H9 (cell line): Measurements from ENCODE around the gene PCDHA12. TPM values are rescaled to one million over a fixed set of nuclear protein-coding genes. Genes with fewer than 3 reads are reported as not detected.
A peak's percentile ranks its signal among the peaks of the same experiment; 100 is the strongest.

ENCODE experiments used
- DNase-seq: peaks from one replicate; pipeline ENCODE4 v3.0.0-alpha.2; 2017
- H2AFZ ChIP-seq: one replicate; pipeline ENCODE4 v1.6.1; 2013; ENCODE audit warnings: mild to moderate bottlenecking, low read length, control low read depth, moderate library complexity
- H2AK5ac ChIP-seq: 2 replicates; pipeline ENCODE4 v1.6.1; 2013; ENCODE audit warnings: low read length, control low read depth, mixed read lengths; ENCODE audit not compliant: insufficient read length
- H2BK120ac ChIP-seq: one replicate; pipeline ENCODE4 v1.6.1; 2013; ENCODE audit warnings: low read depth, mild to moderate bottlenecking, low read length, control low read depth, inconsistent platforms; ENCODE audit not compliant: poor library complexity, severe bottlenecking
- H2BK12ac ChIP-seq: 2 replicates; pipeline ENCODE4 v1.6.1; 2013; ENCODE audit warnings: low read length, control low read depth, mixed read lengths, low read depth; ENCODE audit not compliant: insufficient read length
- H2BK15ac ChIP-seq: 2 replicates; pipeline ENCODE4 v1.6.1; 2013; ENCODE audit warnings: low read depth, low read length, control low read depth
- H2BK20ac ChIP-seq: one replicate; pipeline ENCODE4 v1.6.1; 2013; ENCODE audit warnings: low read depth, mild to moderate bottlenecking, low read length, control low read depth, inconsistent platforms; ENCODE audit not compliant: poor library complexity, severe bottlenecking
- H2BK5ac ChIP-seq: 2 replicates; pipeline ENCODE4 v1.6.1; 2013; ENCODE audit warnings: low read length, control low read depth, mixed read lengths; ENCODE audit not compliant: insufficient read length
- H3K14ac ChIP-seq: 2 replicates; pipeline ENCODE4 v1.6.1; 2013; ENCODE audit warnings: low read length, control low read depth; ENCODE audit not compliant: insufficient read depth
- H3K18ac ChIP-seq: 2 replicates; pipeline ENCODE4 v1.6.1; 2013; ENCODE audit warnings: low read depth, mild to moderate bottlenecking, mixed read lengths, low read length, control low read depth; ENCODE audit not compliant: insufficient read length
- H3K23ac ChIP-seq: 2 replicates; pipeline ENCODE4 v1.6.1; 2013; ENCODE audit warnings: low read length, control low read depth, mixed read lengths, low read depth; ENCODE audit not compliant: insufficient read length
- H3K23me2 ChIP-seq: 2 replicates; pipeline ENCODE4 v1.6.1; 2013; ENCODE audit warnings: low read depth, mild to moderate bottlenecking, mixed read lengths, low read length, control low read depth; ENCODE audit not compliant: insufficient read length, poor library complexity, severe bottlenecking
- H3K27ac ChIP-seq: 2 replicates; pipeline ENCODE4 v1.5.1; 2013; ENCODE audit warnings: low read length, control low read depth, mixed read lengths, low read depth; ENCODE audit not compliant: insufficient read length
- H3K27me3 ChIP-seq: 2 replicates; pipeline ENCODE4 v1.6.1; 2013; ENCODE audit warnings: low read length, control low read depth, inconsistent platforms; ENCODE audit not compliant: insufficient read depth
- H3K4ac ChIP-seq: 2 replicates; pipeline ENCODE4 v1.6.1; 2013; ENCODE audit warnings: low read depth, mild to moderate bottlenecking, control low read depth, inconsistent platforms, low read length, moderate library complexity
- H3K4me1 ChIP-seq: 2 replicates; pipeline ENCODE4 v1.6.1; 2013; ENCODE audit warnings: low read length, control low read depth, inconsistent platforms; ENCODE audit not compliant: insufficient read depth
- H3K4me2 ChIP-seq: 2 replicates; pipeline ENCODE4 v1.6.1; 2013; ENCODE audit warnings: low read length, control low read depth, mixed read lengths; ENCODE audit not compliant: insufficient read length, insufficient read depth
- H3K56ac ChIP-seq: 2 replicates; pipeline ENCODE4 v1.6.1; 2013; ENCODE audit warnings: low read depth, mild to moderate bottlenecking, mixed read lengths, low read length, control low read depth; ENCODE audit not compliant: insufficient read length
- H3K79me1 ChIP-seq: 2 replicates; pipeline ENCODE4 v1.6.1; 2013; ENCODE audit warnings: low read depth, mild to moderate bottlenecking, moderate library complexity, low read length, control low read depth, inconsistent platforms; ENCODE audit not compliant: insufficient read depth, poor library complexity, severe bottlenecking
- H3K79me2 ChIP-seq: 2 replicates; pipeline ENCODE4 v1.6.1; 2013; ENCODE audit warnings: low read length, control low read depth, inconsistent platforms; ENCODE audit not compliant: insufficient read depth
- H3K9ac ChIP-seq: 2 replicates; pipeline ENCODE4 v1.6.1; 2013; ENCODE audit warnings: low read length, control low read depth, mixed read lengths; ENCODE audit not compliant: insufficient read length; ENCODE audit errors: extremely low read depth
- H3K9me3 ChIP-seq: one replicate; pipeline ENCODE4 v1.6.1; 2013; ENCODE audit warnings: low read depth, low read length, inconsistent platforms; ENCODE audit not compliant: control insufficient read depth
- H3T11ph ChIP-seq: one replicate; pipeline ENCODE4 v1.6.1; 2013; ENCODE audit warnings: mild to moderate bottlenecking, low read length, control low read depth, inconsistent platforms
- H4K20me1 ChIP-seq: one replicate; pipeline ENCODE4 v1.6.1; 2013; ENCODE audit not compliant: control insufficient read depth, insufficient read length, insufficient read depth
- H4K5ac ChIP-seq: 2 replicates; pipeline ENCODE4 v1.6.1; 2013; ENCODE audit warnings: low read depth, mild to moderate bottlenecking, mixed read lengths, low read length, control low read depth; ENCODE audit not compliant: insufficient read length
- H4K8ac ChIP-seq: replicated peaks from 2 replicates; pipeline ENCODE4 v1.6.1; 2013; ENCODE audit warnings: low read length, control low read depth, mixed read lengths, low read depth; ENCODE audit not compliant: insufficient read length
- H4K91ac ChIP-seq: 2 replicates; pipeline ENCODE4 v1.6.1; 2013; ENCODE audit warnings: low read depth, mild to moderate bottlenecking, moderate library complexity, mixed read lengths, low read length, control low read depth; ENCODE audit not compliant: insufficient read length
- H3K27ac Mint-ChIP-seq, 3 experiments: 2 replicates in 2 of 3; 3 replicates in 1 of 3; pipeline ENCODE4 v1.8.0; 2020 to 2021; ENCODE audit warnings: mixed read lengths in 3 of 3, mild to moderate bottlenecking in 1 of 3, moderate library complexity in 1 of 3
- H3K27me3 Mint-ChIP-seq: 2 replicates; pipeline ENCODE4 v1.8.0; 2021; ENCODE audit warnings: low read depth, mild to moderate bottlenecking, moderate library complexity, mixed read lengths
- H3K36me3 Mint-ChIP-seq, 3 experiments: 2 replicates in 2 of 3; 3 replicates in 1 of 3; pipeline ENCODE4 v1.8.0; 2020 to 2021; ENCODE audit warnings: low read depth in 3 of 3, mixed read lengths in 3 of 3; ENCODE audit not compliant: insufficient read depth in 1 of 3
- H3K4me1 Mint-ChIP-seq, 2 experiments: 2 replicates each; pipeline ENCODE4 v1.8.0; 2020; ENCODE audit warnings: mixed read lengths in 2 of 2
- H3K4me3 Mint-ChIP-seq, 2 experiments: 2 replicates in 1 of 2; 3 replicates in 1 of 2; pipeline ENCODE4 v1.8.0; 2020 to 2021; ENCODE audit warnings: mild to moderate bottlenecking in 2 of 2, mixed read lengths in 2 of 2, moderate library complexity in 1 of 2
- H3K9me3 Mint-ChIP-seq, 2 experiments: 2 replicates in 1 of 2; 3 replicates in 1 of 2; pipeline ENCODE4 v1.8.0; 2020; ENCODE audit warnings: mild to moderate bottlenecking in 2 of 2, mixed read lengths in 2 of 2, moderate library complexity in 1 of 2
- WGBS: extraction: QIAGEN DNeasy Blood & Tissue Kit; methylation state at CpG from one replicate; pipeline ENCODE4 v1.1.7; 2013; ENCODE audit warnings: missing lambda C conversion rate, low lambda C conversion rate, mixed read lengths; ENCODE audit not compliant: insufficient read length; ENCODE audit errors: extremely low coverage; 5-methylcytosine and 5-hydroxymethylcytosine counted together
- total RNA-seq: library from RNA; stranded (reverse); gene quantifications from 2 replicates; pipeline ENCODE4 v1.2.1, GENCODE V29; 2021
- TF ChIP-seq, protein P1 (sequence below): fragments of 200-600 bp; sonication (generic); conservative IDR thresholded peaks from 3 replicates; pipeline ENCODE4 v1.8.0; 2021; ENCODE audit warnings: antibody characterized with exemption, mild to moderate bottlenecking

Gene PCDHA12
- total RNA-seq, 1 experiment from 2014 or later = 7.2 TPM

- no peak within 1 kb of the TSS for H3K4ac ChIP-seq
- no peaks in the 10 kb centered on the region for H3K4me1 ChIP-seq
- H3K9ac ChIP-seq = no peak within 1 kb of the TSS
- no peaks in the 10 kb centered on the region for H4K20me1 ChIP-seq
- H2BK120ac ChIP-seq = no peak within 1 kb of the TSS
- H3K23ac ChIP-seq = no peak within 1 kb of the TSS
- no peak within 1 kb of the TSS for H3K18ac ChIP-seq
- no peaks in the 10 kb centered on the region for H3K23me2 ChIP-seq
- no peak within 1 kb of the TSS for H2BK12ac ChIP-seq
- H2AFZ ChIP-seq = no peak within 1 kb of the TSS
- Mint-ChIP-seq H3K4me3 (peak within 1 kb of the TSS in 1 of 2 experiments; percentile 17; a peak in 1 of 5 replicates), H3K27ac (no peak within 1 kb of the TSS), H3K9me3 (peaks cover 2 to 5% of the 10 kb centered on the region in 2 experiments; a peak in 3 of 5 replicates), H3K4me1 (0 out of 4 replicates have a peak, but pooled peaks cover 0 to 2% of the 10 kb centered on the region in 2 experiments), H3K36me3 (peaks cover 4 to 18% (median 8%) of the 10 kb centered on the region in 3 experiments; a peak in 5 of 7 replicates), H3K27me3 (no peaks in the 10 kb centered on the region; the same call in 1 of the 2 replicates)
- H4K5ac ChIP-seq = no peak within 1 kb of the TSS
- H3K56ac ChIP-seq = no peak within 1 kb of the TSS
- no peak within 1 kb of the TSS for H2BK20ac ChIP-seq
- no peak within 1 kb of the TSS for H3K27ac ChIP-seq
- H3T11ph ChIP-seq = no peak within 1 kb of the TSS
- H2BK15ac ChIP-seq = no peak within 1 kb of the TSS
- H2AK5ac ChIP-seq = no peak within 1 kb of the TSS
- H3K14ac ChIP-seq = no peak within 1 kb of the TSS
- no peaks in the 10 kb centered on the region for H3K79me1 ChIP-seq
- no peaks in the 10 kb centered on the region for H3K79me2 ChIP-seq
- H3K27me3 ChIP-seq = no peaks in the 10 kb centered on the region
- no peak within 1 kb of the TSS for H2BK5ac ChIP-seq
- TF ChIP-seq, protein P1, sequence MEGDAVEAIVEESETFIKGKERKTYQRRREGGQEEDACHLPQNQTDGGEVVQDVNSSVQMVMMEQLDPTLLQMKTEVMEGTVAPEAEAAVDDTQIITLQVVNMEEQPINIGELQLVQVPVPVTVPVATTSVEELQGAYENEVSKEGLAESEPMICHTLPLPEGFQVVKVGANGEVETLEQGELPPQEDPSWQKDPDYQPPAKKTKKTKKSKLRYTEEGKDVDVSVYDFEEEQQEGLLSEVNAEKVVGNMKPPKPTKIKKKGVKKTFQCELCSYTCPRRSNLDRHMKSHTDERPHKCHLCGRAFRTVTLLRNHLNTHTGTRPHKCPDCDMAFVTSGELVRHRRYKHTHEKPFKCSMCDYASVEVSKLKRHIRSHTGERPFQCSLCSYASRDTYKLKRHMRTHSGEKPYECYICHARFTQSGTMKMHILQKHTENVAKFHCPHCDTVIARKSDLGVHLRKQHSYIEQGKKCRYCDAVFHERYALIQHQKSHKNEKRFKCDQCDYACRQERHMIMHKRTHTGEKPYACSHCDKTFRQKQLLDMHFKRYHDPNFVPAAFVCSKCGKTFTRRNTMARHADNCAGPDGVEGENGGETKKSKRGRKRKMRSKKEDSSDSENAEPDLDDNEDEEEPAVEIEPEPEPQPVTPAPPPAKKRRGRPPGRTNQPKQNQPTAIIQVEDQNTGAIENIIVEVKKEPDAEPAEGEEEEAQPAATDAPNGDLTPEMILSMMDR = peak; percentile 68
- WGBS = no CpG with 5 or more reads among the region's 47 CpGs
- no peak within 1 kb of the TSS for H3K4me2 ChIP-seq
- H4K91ac ChIP-seq = no peak within 1 kb of the TSS
- no peak within 1 kb of the TSS for H4K8ac ChIP-seq
- peak; percentile 66 for DNase-seq
- H3K9me3 ChIP-seq = no peaks in the 10 kb centered on the region
Measured at GRCh38 chr5:140840978-140841962, 33.8 kb upstream of the PCDHA12 start, which contains the start of gene PCDHA8. Gene PCDHA8, plus strand, starts transcription at chr5:140841187. Its CDS starts 135 bp downstream, at chr5:140841322.
